ENCODE data around the gene FNDC3B.
A peak's percentile ranks its signal among the peaks of the same experiment; 100 is the strongest.
"Not testable (repeated sequence)": the region's sequence is repeated elsewhere in the genome, so short reads cannot be mapped to it uniquely, and the experiment has no call there.

FNDC3B gene

GRCh38 chr3:172039436-172040077 lies at the start of gene FNDC3B:
TSS of gene FNDC3B (plus strand) at chr3:172039578. CDS start at chr3:172112480, 72,902 bp downstream.
- peak; percentile 91 for DNase-seq (ENCODE audit: low spot score)

- not testable (repeated sequence) for DNase-seq (ENCODE audit: low spot score)
Measured at GRCh38 chr3:171990239-171990638, 49.1 kb upstream of the FNDC3B start.

- DNase-seq (ENCODE audit: low spot score): no peak
Measured at GRCh38 chr3:171991166-171991565, 48.2 kb upstream of the FNDC3B start.

GRCh38 chr3:171994646-171995428 lies 44.5 kb upstream of the FNDC3B start:
- DNase-seq (ENCODE audit: low spot score): no peak

GRCh38 chr3:171995486-171995885 lies 43.9 kb upstream of the FNDC3B start:
- no peak for DNase-seq (ENCODE audit: low spot score)

- DNase-seq (ENCODE audit: low spot score): no peak
Measured at GRCh38 chr3:171996178-171996817, 43.1 kb upstream of the FNDC3B start.

- not testable (repeated sequence) for DNase-seq (ENCODE audit: low spot score)
Measured at GRCh38 chr3:171998731-171999130, 40.6 kb upstream of the FNDC3B start.

- DNase-seq (ENCODE audit: low spot score): not testable (repeated sequence)
Measured at GRCh38 chr3:172001616-172002015, 37.8 kb upstream of the FNDC3B start.

GRCh38 chr3:172002512-172003078 lies 36.8 kb upstream of the FNDC3B start:
- no peak for DNase-seq (ENCODE audit: low spot score)

- no peak for DNase-seq (ENCODE audit: low spot score)
Measured at GRCh38 chr3:172003146-172003545, 36.2 kb upstream of the FNDC3B start.

- no peak for DNase-seq (ENCODE audit: low spot score)
Measured at GRCh38 chr3:172007065-172007370, 32.4 kb upstream of the FNDC3B start.

GRCh38 chr3:172009803-172010202 lies 29.6 kb upstream of the FNDC3B start:
- DNase-seq (ENCODE audit: low spot score): no peak

GRCh38 chr3:172012775-172013174 lies 26.6 kb upstream of the FNDC3B start:
- DNase-seq (ENCODE audit: low spot score): no peak

GRCh38 chr3:172014145-172014544 lies 25.2 kb upstream of the FNDC3B start:
- DNase-seq (ENCODE audit: low spot score): no peak

- no peak for DNase-seq (ENCODE audit: low spot score)
Measured at GRCh38 chr3:172018364-172018763, 21.0 kb upstream of the FNDC3B start.

- no peak for DNase-seq (ENCODE audit: low spot score)
Measured at GRCh38 chr3:172020763-172021162, 18.6 kb upstream of the FNDC3B start.

GRCh38 chr3:172021164-172021563 lies 18.2 kb upstream of the FNDC3B start:
- no peak for DNase-seq (ENCODE audit: low spot score)

- no peak for DNase-seq (ENCODE audit: low spot score)
Measured at GRCh38 chr3:172021859-172022258, 17.5 kb upstream of the FNDC3B start.

GRCh38 chr3:172023915-172024314 lies 15.5 kb upstream of the FNDC3B start:
- no peak for DNase-seq (ENCODE audit: low spot score)

GRCh38 chr3:172024679-172025078 lies 14.7 kb upstream of the FNDC3B start:
- DNase-seq (ENCODE audit: low spot score): no peak

GRCh38 chr3:172029425-172030098 lies 9.8 kb upstream of the FNDC3B start:
- DNase-seq (ENCODE audit: low spot score): no peak

- DNase-seq (ENCODE audit: low spot score): no peak
Measured at GRCh38 chr3:172030181-172030580, 9.2 kb upstream of the FNDC3B start.
